Activated CD4-positive, CD25-positive, alpha-beta regulatory T cell (primary cell): ENCODE measurements around the gene PWWP2A.

ENCODE experiments used
- DNase-seq, 4 experiments: peaks; one replicate each; lab custom pipeline; 2025; lab: John Stamatoyannopoulos, UW

Gene PWWP2A

GRCh38 chr5:160133071-160133917 is 14.0 kb upstream of the PWWP2A start:
- no peak for DNase-seq

- no peak for DNase-seq
Measured at GRCh38 chr5:160129841-160130240, 10.6 kb upstream of the PWWP2A start.

GRCh38 chr5:160128632-160129031 is 9.4 kb upstream of the PWWP2A start:
- DNase-seq: no peak

DNA sequence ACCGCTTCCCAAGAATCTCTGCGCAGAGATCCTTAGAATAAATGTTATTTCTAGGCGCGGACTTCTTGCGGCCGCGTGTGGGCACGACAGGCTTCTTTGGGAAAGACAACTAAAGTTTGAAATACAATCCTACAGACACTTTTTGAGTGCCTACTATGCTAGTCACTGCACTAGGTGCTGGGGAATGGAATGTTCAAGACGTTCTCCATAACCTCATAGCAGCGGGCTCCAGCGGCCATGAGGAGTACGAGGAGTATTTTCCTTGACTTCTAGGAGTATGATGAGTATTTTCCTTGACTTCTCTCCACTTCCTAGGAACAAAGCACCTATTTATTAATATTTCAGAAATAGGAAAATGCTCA is 636 bp upstream of the PWWP2A start:
- DNase-seq: no peak

GRCh38 chr5:160118349-160119141 is 705 bp downstream of the PWWP2A start:
- DNase-seq: peak in 3 of 4 experiments; percentile 7 to 43 (median 35)

DNA sequence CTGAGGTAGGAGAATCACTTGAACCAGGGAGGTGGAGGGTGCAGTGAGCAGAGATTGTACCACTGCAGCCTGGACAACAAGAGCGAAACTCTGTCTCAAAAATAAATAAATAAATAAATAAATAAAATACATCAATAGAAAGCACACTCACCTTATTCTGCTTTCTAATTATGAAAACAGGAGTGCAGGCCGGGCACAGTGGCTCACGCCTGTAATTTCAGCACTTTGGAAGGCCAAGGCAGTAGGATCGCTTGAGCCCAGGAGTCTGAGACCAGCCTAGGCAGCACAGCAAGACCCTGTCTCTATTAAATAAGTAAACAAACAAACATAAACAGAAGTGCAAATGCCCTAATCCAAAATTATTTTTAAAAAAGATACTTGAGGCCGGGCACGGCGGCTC is 2.3 kb downstream of the PWWP2A start:
- DNase-seq: no peak

DNA sequence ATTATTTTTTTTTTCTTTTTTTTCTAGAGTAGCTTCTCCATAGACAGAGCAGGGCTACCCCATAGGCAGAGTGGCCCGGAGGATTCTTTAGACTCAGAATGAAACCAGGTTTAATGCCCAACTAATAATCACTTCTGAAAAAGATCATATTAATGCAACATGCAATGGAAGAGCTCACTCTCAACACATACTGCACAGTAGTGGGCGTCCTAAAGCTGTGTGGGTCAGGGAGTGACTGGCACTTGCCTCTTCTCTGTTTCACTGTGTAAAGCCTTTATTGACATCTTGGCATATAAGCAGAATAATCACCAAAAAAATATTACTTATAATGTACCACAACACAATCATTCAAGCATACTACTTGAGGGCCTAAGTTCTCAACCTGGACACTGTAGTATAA is 11.1 kb downstream of the PWWP2A start:
- DNase-seq: no peak

GRCh38 chr5:160105686-160106360 is 13.4 kb downstream of the PWWP2A start:
- DNase-seq: no peak

GRCh38 chr5:160097991-160098390 is 21.3 kb downstream of the PWWP2A start:
- DNase-seq: no peak

- DNase-seq: no peak
Measured at GRCh38 chr5:160096178-160096577, 23.1 kb downstream of the PWWP2A start.

DNA sequence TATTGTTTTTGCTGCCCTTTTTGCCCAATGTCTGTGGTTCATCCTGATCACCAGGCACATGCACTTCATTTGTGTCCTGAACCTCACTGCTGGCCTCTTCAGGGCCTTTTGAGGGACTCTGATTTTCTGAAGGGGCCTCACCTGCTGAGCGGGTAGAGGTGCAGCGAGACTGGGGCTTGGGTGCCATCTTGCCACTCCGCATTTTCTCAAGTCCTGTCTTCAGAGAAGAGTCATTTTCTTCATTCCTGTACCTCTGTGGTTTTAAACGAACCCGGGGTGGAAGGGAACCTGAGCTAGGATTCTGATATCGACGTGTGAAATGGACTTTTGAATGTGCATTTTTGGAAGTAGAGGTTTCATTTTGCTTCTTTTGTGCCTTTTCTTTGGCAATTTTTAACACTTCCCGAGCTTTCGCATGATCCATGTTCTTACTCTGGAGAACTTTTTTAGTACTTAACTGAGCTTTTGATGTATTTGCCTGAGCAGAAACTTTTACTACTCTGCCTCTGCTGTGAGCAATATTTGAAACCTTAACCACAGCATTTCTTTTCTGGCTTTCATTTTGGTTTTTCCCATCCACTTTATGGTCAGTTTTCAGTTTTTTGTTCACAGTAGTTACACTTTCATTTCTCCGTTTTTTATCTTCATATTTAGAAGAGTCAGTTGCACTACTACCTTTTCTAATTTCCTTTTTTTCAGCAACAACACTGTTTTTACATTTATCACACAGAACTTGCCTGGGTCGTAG is 26.1 kb downstream of the PWWP2A start:
- DNase-seq: no peak

DNA sequence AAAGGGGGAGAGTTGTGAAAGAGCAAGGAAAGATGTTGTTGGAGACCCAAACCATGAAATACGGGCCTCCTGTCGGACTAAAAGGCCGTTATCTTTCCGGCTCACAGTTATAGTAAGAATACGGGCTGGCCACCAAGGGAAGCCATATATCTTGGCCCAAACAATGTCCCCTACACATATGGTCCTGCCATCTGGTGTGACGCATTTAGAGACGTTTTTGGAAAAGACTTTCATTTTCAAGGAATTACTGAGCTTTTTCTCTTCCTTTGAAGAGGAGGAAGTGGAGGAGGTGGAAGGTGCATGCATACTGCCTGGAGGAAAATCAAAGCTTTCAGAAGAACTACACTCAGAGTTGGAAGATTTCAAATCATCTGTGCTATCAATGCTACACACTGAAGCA is 26.7 kb downstream of the PWWP2A start:
- DNase-seq: no peak

DNA sequence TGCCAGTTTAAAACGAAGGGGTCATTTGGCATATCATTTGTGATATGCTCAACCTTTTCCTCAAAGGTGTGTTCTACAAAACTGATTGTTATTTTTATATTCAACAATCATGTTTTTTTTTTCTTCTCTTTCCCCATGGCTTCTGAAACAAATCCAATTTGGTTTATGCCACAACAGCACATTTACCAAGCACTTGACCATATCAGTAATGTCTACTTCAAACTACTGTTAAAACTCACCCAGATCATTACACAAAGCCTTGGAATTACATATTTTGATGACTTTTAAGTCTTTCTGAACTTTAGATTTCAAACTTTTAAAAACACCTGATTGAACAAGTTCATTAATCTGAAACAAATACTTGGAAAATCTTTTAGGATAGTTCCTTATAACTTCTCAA is 29.2 kb downstream of the PWWP2A start:
- no peak for DNase-seq

- no peak for DNase-seq
Measured at GRCh38 chr5:160089531-160089930, 29.7 kb downstream of the PWWP2A start.

DNA sequence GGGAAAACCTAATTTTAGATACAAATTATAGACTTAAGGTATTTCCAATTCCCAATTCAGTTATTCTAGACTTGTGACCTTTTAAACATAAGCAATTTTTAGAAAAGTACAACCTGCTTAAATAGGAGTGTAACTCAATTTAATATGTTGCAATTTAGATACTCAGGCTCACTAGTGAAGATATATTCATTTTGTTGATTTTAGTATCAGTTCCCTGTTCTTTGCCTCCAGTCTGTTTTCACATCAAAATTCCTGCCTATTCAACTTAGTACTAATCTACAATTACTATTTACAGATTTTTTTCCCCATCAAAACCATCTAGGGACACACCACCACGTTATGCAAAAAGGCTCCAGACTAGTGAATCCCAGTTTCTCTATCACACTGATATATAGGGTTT is 30.4 kb downstream of the PWWP2A start:
- DNase-seq: no peak

DNA sequence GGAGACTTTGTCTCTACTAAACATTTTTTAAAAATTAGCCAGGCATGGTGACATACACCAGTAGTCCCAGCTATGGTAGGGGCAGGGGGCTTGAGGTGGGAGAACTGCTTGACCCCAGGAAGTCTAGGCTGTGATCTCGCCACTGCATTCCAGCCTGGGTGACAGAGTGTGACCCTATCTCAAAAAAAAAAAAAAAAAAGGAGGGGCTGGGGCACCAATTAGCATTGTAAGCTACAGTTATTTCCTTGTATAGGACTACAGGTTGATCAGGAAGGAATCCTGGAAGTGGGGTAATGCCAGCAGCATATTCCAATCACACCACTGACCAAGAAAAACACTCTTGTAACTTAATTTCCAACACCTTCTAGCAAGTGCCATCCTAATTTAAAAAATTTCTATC is 32.1 kb downstream of the PWWP2A start:
- no peak for DNase-seq

DNA sequence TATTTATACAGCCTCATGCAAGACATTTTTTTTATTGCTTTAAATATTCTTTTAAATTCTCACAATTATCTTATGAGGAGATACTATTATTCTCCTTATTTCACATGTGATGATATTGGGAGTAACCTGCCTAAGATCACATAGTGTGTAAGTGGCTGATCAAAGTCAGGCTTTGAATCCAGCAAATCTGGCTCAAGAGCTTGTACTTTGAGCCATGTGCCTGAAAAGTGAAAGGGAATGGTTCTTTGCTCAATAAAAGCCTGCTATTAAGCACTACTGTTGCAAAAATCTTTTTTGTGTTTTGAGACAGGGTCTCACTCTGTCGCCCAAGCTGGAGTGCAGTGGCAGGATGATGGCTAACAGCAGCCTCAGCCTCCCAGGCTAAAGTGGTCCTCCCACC is 35.1 kb downstream of the PWWP2A start:
- no peak for DNase-seq

- DNase-seq: no peak
Measured at GRCh38 chr5:160083501-160083900, 35.7 kb downstream of the PWWP2A start.

GRCh38 chr5:160082614-160083500 is 36.4 kb downstream of the PWWP2A start:
- DNase-seq: no peak

DNA sequence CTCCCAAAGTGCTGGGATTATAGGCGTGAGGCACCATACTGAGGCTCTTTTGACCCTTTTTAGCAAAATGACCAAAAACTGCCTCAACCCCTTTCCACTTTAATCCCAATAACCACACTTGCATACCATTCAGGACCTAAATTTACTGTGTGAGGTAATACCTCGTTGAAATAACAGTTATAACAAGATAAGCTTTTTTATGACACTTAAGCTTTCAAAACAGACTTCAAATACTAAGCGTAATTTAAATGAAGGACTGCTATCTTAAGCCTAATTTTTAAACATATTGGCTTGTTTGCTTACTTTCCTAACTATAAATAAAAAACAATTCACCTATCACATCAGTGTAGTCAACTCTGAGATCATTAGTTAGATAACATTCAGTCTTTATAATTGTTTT is 37.8 kb downstream of the PWWP2A start:
- DNase-seq: no peak

DNA sequence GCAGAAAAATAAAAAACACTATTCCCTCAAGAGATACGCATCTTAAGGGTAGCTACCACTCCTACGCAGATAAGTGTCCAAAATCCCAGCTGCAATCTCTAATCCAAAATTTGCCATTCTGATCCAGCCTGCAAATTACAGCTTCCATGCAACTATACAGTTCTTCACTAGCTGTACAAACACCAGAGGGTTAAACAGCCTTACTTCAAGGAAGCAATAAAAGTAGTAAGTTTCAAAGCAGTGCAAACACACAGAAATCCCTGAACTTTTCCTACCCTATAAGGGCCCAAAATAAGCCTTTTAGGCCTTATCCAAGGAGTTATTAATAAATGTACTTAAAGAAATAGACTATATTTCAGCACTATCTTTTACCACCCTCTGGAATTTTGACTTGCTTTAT is 39.5 kb downstream of the PWWP2A start:
- no peak for DNase-seq
